Epidermal melanocyte (primary cell): Measurements from ENCODE around the gene RRAGD.

Source experiments
- DNase-seq: peaks from one replicate; pipeline ENCODE4 v3.0.0; 2011; ENCODE audit warnings: low spot score; ENCODE audit not compliant: insufficient read length

The RRAGD gene

GRCh38 chr6:89375427-89376267 is 36.4 kb downstream of the RRAGD start:
- no peak for DNase-seq

DNA sequence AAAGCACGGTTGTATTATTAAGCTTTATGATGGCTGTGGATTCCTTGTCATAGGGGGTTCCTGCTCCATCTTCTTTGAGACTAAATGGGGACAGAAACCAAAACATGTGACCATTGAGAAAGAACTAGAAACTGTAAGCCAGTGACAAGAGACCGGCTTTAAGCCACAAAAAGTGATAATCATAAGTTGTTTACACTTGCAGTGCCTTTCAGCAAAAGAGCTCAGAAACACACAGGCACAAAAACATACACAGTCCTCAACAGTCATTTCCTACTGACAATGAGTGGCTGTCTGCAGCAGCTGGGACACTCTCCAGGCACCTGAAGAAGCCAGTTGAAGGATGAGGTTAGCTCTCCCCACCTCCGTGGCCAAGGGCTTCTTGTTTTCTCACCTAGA is 39.6 kb downstream of the RRAGD start:
- no peak for DNase-seq

DNA sequence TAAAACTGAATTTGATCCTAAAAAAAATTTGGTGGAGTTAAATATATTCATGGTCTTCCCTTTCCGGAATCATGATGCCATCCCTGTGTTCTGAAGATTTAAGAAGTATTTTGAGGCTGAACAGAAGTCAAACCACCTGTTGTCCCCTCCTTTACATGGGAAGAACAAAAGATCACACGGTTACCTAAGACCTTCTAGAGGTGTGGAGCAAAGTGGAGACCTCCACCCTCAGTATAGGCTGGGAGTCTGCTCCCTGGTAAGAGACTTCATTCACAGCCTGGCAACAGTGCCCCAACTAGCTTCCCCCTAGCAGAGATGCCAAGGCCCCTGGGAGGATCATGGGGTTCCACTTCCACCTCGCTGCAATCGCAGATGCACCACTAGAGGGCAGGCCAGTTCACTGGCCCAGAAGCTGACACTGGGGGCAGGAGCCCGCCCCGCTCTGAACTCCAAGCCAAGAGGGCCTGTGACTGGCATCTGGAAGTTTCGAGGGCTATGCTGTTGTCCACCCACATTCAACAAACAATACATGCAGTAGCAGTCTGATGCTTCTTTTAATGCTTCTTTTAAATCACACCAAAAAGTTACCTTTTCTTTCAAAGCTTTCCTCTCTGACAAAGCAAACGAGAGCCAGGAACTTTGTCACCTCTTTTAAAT is 40.1 kb downstream of the RRAGD start:
- DNase-seq: peak; percentile 23

- peak; percentile 25 for DNase-seq
Observed at GRCh38 chr6:89368999-89369398, 43.1 kb downstream of the RRAGD start.

DNA sequence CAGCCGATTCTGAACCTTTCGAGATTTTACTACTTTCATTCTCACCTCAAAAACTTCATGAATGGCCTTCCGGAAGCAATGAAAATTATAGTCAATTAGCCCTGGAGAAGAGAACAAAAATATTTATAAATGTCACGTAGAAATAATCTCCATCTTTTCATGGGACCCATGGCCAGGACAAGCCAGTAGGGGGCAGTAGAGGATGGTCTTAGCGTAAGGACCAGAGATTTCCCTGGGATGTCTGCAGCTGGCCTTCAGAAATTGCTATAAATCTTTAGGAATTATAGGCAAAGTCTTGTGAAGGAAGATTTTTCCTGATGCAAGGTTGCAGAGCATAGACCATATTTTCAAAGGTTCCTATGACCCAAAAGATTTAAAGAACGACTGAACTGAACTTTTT is 44.0 kb downstream of the RRAGD start:
- DNase-seq: peak; percentile 35

GRCh38 chr6:89364586-89364985 is 47.5 kb downstream of the RRAGD start:
- DNase-seq: no peak

- DNase-seq: no peak
Observed at GRCh38 chr6:89361171-89361570, 50.9 kb downstream of the RRAGD start.

DNA sequence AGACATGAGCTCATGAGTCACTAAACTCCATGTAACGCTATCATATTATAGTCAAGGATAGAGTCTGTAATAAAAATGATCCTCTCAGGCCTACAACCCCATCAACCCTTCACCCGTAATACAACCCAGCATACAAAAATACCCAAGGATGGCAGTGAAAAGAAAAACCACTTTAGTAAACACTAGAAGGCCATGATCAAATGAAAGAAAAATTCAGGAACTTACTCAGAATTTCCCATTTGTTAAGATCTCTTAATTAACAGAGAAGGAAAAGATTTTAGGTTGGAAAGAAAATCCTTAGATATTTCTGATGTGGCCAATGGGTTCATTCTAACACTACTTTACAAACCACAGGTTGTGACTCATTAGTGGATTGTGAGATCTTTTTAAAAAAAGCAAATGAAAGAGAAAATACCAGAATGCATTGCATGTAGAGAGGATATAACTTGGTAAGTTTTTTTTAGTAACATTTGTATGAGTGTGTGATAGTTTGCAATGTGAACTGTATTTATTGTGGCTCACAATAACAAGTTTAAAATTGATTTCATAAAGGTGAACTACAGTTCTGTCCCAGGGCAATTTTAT is 51.6 kb downstream of the RRAGD start:
- DNase-seq: no peak

DNA sequence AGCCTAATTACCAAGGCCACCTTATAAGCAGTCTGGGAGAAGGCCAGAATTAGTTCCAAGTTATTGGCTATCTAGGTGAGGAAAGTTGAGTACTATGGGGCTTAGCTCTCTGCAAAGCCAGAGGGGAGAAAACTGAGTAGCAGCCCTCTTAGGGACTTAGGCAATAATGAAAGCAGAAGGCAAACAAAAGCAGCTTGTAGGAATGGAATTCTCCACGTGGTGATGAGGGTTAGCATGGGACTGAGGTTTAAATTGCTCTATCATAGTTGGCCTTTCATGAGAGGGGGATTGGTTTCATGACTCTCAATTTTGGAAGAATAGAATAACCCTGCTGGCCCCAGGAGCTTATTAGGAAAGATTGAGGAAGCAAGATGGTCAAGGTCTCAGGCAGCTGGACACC is 52.5 kb downstream of the RRAGD start:
- DNase-seq: peak; percentile 38

GRCh38 chr6:89357390-89357789 is 54.7 kb downstream of the RRAGD start:
- no peak for DNase-seq

GRCh38 chr6:89356642-89357170 is 55.4 kb downstream of the RRAGD start:
- DNase-seq: no peak

GRCh38 chr6:89355511-89356194 is 56.4 kb downstream of the RRAGD start:
- no peak for DNase-seq

GRCh38 chr6:89353702-89354392 is 58.2 kb downstream of the RRAGD start:
- DNase-seq: no peak

DNA sequence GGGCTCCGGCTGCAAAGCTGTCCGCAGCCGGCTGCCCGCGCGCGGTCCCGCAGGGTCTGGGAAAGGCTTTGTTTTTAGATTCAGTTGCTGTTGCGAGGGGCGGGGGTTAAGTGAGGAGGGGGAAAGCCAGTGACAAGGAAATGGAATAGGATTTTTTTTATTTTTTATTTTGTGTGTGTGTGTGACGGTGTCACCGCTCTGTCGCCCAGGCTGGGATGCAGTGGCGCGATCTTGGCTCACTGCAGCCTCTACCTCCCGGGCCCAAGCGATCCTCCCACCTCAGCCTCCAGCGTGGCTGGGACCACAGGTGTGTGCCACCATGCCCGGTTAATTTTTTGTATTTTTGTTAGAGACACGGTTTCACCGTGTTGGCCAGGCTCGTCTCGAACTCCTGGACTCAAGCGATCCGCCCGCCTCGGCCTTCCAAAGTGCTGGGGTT is 58.9 kb downstream of the RRAGD start:
- no peak for DNase-seq

- peak; percentile 82 for DNase-seq
Observed at GRCh38 chr6:89352278-89353117, 59.6 kb downstream of the RRAGD start, which contains the start of gene UBE2J1. UBE2J1 (minus strand) TSS chr6:89352722; CDS start chr6:89352569, 153 bp downstream.

DNA sequence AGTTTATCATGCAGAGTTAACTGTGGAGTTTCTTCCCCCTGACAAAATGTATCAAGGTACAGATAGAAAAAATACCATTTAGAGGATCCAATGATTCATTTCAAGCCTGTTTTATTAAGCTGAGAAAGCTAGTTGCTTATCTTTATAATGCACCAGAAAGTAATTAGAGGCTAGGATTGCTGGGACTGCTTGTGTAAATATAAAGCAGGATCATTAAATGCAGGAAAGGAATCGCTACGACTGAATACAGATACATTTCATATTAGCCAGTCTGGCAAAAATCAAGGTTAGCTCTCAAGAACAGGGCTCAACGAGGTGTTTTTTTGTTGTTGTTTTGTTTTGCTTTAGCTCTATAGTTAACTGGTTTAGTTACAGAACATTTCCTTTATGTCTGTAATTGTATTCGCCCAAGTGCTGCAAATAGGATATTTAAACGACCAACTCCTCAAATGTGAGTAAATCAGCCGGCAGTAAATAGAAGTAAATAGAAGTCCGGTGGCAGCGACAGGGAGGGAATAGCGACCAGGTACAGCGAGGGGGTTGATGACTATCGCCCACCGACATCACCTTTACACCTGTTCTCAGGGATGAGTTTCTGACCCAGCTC is 60.3 kb downstream of the RRAGD start:
- DNase-seq: no peak

DNA sequence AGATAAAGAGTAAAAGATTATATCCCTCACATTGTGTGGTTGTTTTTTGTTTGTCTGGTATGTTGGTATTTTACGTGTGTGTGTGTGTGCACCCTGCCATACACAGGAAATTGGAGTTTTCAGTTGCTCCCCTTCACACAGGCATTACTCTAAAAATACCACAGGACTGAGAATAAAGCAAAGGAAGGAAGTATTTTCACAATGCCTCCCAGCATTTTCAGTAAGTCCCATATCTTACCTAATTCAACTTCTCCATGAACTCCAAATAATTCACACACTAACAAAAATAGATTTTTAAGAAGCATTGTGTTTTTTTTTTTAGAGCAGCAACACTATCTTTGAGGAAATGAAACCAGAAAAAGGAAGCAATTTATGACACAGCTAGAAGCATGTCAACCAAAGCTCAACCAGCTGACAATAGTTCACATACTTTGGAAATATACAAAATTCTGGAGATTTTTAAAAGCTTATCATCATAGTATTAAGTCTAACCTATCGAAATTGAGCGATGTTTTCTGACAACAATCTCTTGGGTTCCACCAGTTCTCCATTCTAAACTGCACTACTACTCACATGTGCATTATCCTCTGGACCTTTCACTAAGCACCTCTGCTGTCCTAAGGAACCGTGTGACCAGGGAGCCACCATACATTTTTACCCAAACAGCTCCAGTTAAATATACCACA is 61.6 kb downstream of the RRAGD start:
- DNase-seq: no peak

DNA sequence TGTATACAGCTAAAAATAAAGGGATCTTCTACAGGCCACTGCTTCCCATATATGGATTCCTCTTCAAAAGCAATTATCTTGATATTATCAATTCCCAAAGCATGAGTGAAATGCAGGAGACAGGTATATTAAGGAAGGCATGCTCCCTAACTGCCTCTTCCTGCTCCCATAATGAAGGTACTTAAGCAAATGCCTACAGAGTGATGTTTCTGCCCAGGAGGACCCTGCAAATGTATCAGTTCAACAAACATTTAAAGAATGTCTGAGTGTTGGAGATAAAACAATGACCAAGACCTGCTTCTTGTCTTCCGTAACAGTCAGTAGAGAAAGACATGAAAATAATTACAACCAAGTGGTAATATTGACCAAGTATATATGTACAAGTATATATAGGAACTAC is 63.7 kb downstream of the RRAGD start:
- no peak for DNase-seq

- no peak for DNase-seq
Observed at GRCh38 chr6:89347825-89348224, 64.2 kb downstream of the RRAGD start.
